ENCODE data around the gene HPCAL1.

DNA sequence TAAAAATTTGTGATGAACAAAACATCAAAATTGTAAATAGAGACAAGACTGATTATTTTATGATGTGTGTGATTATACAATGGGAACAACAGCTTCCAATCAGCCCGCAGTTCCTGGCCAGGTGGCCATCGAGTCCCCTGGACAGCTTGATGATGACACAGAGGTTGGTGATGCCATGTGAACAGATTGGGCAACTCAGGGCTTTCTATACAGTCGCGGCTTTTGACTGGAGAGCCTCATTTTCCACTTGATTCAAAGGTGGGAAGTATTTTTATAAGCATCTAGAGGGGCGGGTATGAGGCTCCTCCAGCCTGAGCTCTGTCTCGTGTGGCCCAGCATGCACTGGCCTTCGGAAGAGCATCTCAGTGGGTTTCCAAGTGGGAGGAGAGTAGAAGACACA, 14.9 kb upstream of the HPCAL1 start:
- TF ChIP-seq, protein P1, sequence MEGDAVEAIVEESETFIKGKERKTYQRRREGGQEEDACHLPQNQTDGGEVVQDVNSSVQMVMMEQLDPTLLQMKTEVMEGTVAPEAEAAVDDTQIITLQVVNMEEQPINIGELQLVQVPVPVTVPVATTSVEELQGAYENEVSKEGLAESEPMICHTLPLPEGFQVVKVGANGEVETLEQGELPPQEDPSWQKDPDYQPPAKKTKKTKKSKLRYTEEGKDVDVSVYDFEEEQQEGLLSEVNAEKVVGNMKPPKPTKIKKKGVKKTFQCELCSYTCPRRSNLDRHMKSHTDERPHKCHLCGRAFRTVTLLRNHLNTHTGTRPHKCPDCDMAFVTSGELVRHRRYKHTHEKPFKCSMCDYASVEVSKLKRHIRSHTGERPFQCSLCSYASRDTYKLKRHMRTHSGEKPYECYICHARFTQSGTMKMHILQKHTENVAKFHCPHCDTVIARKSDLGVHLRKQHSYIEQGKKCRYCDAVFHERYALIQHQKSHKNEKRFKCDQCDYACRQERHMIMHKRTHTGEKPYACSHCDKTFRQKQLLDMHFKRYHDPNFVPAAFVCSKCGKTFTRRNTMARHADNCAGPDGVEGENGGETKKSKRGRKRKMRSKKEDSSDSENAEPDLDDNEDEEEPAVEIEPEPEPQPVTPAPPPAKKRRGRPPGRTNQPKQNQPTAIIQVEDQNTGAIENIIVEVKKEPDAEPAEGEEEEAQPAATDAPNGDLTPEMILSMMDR (IDR thresholded peaks at IDR 0.05; ENCODE audit: insufficient read depth, low read length, poor library complexity, severe bottlenecking) = no peak
- TF ChIP-seq EZH2phosphoT487 (conservative IDR thresholded peaks at IDR 0.05; ENCODE audit: low read length) = no peak

All from SU-DHL-6 (cell line).